HG03060 (cell line): ENCODE results near the gene C2CD4C.
"Not testable (repeated sequence)": the region's sequence is repeated elsewhere in the genome, so short reads cannot be mapped to it uniquely, and the experiment has no call there.

ENCODE experiments used
- ATAC-seq: cut with Tn5 transposase; IDR thresholded peaks from one replicate; pipeline ENCODE4 v1.9.1; 2021; ENCODE audit warnings: low read depth, moderate number of reproducible peaks; ENCODE audit not compliant: unreplicated experiment

Gene C2CD4C, protein sequence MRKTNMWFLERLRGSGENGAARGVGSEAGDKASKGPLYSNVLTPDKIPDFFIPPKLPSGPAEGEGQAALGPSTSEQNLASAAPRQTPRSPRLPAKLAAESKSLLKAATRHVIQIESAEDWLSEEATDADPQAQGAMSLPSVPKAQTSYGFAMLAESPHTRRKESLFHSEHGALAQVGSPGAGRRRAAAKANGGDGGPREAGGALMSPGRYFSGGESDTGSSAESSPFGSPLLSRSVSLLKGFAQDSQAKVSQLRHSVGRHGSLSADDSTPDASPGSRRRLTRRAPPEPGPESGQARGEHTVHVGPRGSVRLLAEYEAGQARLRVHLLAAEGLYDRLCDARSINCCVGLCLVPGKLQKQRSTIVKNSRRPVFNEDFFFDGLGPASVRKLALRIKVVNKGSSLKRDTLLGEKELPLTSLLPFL

DNA sequence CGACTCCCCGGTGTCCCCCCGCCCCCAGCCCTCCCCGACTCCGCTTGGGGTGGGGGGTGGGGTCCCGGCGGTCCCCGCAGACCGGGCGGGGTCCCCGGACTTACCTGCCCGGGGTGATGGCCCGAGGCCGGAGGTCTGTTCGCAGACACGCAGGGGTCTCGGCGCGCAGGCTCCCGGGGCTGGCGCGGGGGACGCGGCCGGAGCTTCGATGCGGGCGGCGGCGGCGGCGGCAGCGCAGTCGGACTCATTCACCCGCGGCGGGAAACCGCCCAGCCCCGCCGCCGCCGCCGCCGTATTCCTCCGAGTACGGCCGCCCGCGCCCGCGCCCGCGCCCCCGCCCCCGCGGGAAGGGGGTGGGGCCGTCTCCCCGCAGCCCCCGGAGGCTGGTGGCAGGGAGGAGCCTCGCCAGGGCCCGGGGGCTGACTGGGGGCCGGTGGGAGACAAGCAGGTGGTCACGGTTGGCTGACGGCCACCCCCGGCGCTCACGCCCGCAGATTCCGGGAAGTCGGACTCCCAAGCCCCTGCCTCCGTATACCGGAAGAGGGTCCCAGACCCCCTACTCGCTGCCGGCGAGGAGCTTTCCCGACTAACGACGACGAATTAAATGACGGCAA lies at the start of gene C2CD4C:
C2CD4C (minus strand) TSS at position 246 of the 614 bp plus-strand sequence. CDS start 786 bp downstream, outside the sequence.
- no peak for ATAC-seq

DNA sequence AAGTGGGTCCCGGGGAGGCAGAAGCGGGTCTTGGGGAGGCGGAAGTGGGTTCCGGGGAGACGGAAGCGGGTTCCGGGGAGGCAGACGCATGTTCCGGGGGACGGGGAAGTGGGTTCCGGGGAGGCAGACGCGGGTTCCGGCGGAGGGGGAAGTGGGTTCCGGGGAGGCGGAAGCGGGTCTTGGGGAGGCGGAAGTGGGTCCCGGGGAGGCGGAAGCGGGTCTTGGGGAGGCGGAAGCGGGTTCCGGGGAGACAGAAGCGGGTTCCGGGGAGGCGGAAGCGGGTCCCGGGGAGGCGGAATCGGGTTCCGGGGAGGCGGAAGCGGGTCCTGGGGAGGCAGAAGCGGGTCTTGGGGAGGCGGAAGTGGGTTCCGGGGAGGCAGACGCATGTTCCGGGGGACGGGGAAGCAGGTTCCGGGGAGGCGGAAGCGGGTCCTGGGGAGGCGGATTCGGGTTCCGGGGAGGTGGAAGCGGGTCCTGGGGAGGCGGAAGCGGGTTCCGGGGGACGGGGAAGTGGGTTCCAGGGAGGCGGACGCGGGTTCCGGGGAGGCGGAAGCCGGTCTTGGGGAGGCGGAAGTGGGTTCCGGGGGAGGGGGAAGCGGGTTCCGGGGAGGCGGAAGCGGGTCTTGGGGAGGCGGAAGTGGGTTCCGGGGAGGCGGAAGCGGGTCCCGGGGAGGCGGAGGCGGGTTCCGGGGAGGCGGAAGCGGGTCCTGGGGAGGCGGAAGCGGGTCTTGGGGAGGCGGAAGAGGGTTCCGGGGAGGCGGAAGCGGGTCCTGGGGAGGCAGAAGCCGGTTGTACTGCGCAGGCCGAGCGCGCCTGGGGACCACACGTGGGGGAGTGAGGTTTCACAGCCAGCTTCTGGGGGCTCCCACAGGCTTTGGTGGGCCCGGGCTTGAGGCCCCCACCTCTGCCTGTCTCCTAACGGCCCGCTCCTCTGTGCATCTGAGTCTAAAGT lies 49.4 kb upstream of the C2CD4C start:
- ATAC-seq: no peak

DNA sequence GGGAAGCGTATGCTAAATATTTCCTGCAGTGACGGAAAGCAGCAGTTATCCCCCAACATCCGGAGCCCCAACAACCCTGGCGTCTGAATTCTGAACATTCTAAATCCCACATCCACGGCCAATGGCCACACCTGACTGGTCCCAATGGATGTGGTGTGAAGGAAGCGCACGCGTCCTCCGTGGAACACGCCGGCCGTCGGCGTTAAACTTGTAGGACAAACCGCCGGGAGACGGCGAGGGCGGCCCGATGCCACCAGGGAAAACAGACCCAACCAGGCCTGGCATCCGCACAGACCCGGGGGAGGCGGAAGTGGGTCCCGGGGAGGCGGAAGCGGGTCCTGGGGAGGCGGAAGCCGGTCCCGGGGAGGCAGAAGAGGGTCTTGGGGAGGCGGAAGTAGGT lies 48.7 kb upstream of the C2CD4C start:
- ATAC-seq: no peak

DNA sequence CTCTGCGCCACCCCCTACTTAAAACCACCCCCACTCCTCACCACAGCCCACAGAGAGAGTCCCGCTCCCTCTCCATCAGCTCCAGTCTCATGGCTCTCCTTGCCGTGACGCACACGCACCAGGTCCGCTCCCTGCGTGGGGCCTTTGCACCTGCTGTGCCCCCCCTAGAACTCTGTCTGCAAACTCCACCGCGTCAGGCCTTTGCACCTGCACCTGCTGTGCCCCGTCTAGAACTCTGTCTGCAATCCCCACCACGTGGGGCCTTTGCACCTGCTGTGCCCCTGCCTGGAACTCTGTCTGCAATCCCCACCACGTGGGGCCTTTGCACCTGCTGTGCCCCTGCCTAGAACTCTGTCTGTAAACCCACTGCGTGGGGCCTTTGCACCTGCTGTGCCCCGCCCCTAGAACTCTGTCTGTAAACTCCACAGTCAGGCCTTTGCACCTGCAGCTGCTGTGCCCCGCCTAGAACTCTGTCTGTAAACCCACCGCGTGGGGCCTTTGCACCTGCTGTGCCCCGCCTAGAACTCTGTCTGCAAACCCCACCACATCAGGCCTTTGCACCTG lies 47.7 kb upstream of the C2CD4C start:
- no peak for ATAC-seq

- ATAC-seq: no peak
Observed at GRCh38 chr19:455851-456546, 47.1 kb upstream of the C2CD4C start.

DNA sequence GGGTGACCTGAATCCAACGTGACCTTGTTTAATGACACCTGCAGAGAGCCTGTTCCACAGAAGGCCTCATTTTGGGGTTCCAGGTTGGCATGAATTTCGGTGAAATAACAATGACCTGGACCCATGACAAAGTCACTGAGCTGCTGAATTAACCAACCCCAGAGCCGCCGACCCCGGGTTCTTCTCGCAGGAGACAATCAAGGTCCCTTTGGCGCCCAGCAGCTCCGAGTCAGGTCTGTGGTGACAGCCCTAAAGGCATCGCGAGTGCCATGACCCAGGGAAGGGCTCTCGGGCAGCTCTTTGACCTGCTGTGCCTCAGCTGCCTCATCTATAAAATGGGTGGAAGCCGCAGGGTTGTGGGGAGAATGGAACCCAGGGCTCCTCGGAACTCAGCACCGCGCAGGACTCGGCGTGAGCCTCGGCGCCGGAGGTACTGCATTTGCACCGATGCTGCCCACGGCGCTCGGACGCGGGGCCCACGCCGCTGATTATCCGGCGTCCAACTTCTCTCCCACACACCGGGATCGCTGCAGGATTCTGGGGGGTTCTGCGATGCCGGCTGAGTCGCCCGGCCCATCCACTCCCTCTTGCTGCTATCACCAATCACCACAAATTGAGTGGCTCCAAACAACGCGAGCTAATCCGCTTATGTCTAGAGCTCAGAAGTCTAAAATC lies 46.2 kb upstream of the C2CD4C start:
- ATAC-seq: no peak

DNA sequence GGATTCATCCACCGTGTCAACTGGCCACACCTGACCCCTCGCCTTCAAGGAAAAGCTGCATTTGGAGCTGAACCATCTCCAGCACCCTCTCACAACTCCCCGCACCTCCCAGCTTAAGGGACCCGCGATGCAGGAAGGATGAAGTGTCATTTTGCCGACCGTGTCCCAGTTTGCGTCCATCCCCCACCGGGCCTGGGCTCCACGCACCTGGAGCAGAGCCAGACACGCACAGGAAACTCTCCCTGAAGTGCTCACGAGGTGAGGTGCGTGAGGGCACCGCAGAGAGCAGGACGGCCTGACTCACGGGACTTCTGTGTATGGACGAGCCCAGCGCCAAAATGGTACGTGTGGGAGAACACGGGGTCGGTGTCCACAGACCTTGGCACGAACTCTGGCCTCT lies 44.7 kb upstream of the C2CD4C start:
- ATAC-seq: no peak

DNA sequence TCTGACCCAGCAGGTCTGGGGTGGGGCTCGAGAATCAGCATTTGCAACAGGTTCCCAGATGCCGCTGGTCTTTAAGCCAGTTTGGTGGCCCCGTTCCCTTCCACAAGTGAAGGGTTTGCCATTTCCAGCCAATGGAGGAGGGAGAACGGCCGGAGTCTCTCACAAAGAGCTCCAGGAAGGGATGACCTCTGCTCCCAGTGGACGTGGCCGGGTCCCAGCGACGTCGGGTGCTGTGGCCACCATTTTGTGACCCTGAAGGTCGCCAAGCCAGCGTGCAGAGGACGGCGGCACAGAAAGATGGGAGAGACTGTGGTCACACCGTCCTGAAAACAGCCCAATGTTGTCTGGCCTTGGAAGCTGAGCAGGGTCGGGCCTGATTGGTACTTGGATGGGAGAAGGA lies 43.9 kb upstream of the C2CD4C start:
- no peak for ATAC-seq

- ATAC-seq: not testable (repeated sequence)
Observed at GRCh38 chr19:450912-451481, 42.0 kb upstream of the C2CD4C start.

- no peak for ATAC-seq
Observed at GRCh38 chr19:449916-450315, 41.0 kb upstream of the C2CD4C start.

DNA sequence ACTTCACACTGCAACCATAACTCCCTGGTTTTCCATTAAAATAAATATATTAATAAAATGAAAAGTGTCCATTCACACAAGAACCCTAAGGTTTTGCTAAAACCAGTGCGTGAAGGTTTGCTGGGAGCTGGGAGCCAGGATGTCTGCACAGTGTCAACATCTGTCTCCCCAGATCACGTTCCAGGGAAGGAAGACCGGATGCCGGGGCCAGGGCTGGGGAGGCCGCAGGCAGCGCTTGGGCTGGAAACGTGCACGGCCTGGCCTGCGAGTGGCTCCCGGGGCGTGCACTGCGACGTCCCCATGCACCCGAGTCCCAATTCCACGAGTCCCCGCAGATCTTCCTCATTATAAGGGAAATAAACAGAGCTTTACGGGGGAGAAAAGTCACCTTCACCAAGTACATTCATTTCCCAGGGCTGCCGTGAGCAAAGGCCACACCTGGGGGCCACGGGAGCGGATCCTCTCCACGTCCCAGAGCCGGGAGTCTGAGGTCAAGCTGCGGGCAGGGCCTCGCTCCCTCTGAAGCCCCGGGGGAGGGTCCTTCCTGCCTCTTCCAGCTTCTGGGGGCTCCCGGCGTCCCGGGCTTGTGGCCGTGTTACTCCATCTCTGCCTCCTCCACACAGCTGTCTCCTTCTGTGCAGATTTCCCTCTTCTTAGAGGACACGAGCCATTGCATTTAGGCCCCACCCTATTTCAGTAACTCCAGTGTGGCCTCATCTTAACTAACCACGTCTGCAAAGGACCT lies 39.0 kb upstream of the C2CD4C start:
- no peak for ATAC-seq

- no peak for ATAC-seq
Observed at GRCh38 chr19:447064-447426, 38.1 kb upstream of the C2CD4C start.

GRCh38 chr19:444677-445210 lies 35.8 kb upstream of the C2CD4C start:
- ATAC-seq: no peak

- no peak for ATAC-seq
Observed at GRCh38 chr19:443005-443404, 34.1 kb upstream of the C2CD4C start.

DNA sequence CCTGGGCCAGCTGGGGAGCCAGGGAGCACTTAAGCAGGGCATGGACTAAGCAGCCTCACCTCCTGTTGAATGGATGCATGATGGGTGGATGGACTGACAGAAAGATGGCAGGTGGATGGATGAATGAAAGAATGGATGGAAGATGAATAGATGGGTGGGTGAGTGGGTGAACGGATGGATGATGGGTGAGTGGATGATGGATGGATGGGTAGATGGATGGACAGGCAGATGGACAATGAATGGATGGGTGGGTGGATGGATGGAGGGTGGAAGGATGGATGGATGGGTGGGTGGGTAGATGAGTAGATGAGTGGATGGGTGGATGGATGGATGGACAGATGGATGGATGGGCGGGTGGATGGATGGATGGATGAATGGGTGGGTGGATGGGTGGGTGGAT lies 33.1 kb upstream of the C2CD4C start:
- no peak for ATAC-seq

DNA sequence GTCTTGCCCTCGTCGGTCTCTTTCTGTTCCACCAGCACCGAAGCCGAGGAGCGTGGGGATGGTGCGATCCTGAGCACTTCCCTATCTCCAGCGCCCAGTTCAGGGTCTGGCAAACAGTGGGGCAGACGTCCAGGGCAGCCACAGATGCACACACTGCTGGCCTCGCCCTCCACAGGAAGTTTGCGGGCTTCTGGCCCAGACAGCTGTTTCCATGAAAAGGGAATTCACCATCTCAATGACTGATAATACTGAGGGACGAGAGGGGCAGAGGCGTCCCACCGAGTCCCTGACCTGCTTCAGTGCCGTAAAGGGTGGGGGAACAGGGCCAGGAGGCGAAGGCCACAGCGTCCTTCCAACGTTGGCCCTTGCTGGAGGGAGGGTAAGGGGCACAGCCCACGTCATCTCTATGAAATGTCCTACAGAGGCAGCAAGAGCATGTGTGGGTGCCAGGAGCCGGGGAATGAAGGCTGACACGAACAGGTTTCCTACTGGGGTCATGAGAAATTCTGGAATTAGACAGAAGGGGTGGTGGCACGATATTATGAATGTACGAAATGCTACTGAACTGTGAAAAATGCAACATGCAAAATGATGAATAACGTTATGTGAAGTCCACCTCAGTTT lies 32.4 kb upstream of the C2CD4C start:
- ATAC-seq: no peak

- no peak for ATAC-seq
Observed at GRCh38 chr19:440391-441212, 31.7 kb upstream of the C2CD4C start.
